ENCODE results near the gene CEND1. TPM values are rescaled to one million over a fixed set of nuclear protein-coding genes. Genes with fewer than 3 reads are reported as not detected.

Gene CEND1
- total and polyA plus RNA-seq, 2 of the 4 experiments (the other 2 are of a cell fraction), result 0.90 to 4.0 TPM

DNA sequence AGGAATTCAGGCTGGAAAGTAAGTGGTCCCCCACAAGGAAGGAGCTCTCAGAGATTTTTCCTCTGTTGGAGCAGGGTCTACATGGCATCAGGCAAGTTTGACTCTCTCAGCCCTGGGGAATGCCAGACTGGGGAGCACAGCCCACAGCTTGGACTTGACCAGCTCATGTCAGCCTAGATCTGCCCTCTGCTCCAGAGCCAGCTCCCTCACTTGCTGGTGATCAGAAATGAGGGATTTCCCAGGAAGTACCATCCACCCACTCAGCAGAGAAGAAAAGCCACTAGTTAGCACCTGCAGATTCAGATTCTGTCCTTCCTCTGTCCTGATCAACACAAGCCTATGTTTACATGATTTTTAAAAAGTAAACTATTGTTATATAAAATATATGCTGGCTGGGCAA lies 29.7 kb downstream of the CEND1 start:
- Histone ChIP-seq H3K9me3 (ENCODE audit: control insufficient read depth, insufficient read depth, low read length) (no peaks in the 10 kb centered on the region), H3K4me1 (ENCODE audit: control insufficient read depth, insufficient read depth, low read length) (peaks cover 5% of the 10 kb centered on the region), H4K8ac (ENCODE audit: low read depth in 2 of 2, low read length in 2 of 2) (no peak overlapping the region), H4K91ac (ENCODE audit: insufficient read depth, low read depth, low read length) (no peak overlapping the region), H3K4me3 (ENCODE audit: insufficient read depth, low read depth, low read length) (no peak overlapping the region), H3K27me3 (ENCODE audit: control insufficient read depth, insufficient read depth, low read length) (no peaks in the 10 kb centered on the region), H3K4ac (ENCODE audit: low read depth, low read length) (no peak overlapping the region), H2AK5ac (ENCODE audit: low read depth, low read length) (no peak overlapping the region), H3K18ac (ENCODE audit: low read depth, low read length) (no peak overlapping the region), H3K14ac (replicated peaks; ENCODE audit: low read depth, low read length) (no peak overlapping the region), H3K79me1 (ENCODE audit: low read depth in 1 of 2, low read length in 2 of 2) (peaks cover 10 to 54% of the 10 kb centered on the region in 2 experiments; a peak in 3 of 4 replicates), H3K9ac (ENCODE audit: low read depth, low read length) (no peak overlapping the region), H3K4me2 (ENCODE audit: low read depth, low read length) (no peak overlapping the region), H3K27ac (ENCODE audit: insufficient read depth, low read length) (no peak overlapping the region), H3K36me3 (ENCODE audit: control insufficient read depth, insufficient read depth, low read length) (peaks cover 71% of the 10 kb centered on the region), H2BK120ac (ENCODE audit: low read depth, low read length) (no peak overlapping the region), H3K9me1 (ENCODE audit: insufficient read depth, low read length) (peaks cover 3% of the 10 kb centered on the region; the same call in 1 of the 2 replicates), H4K20me1 (ENCODE audit: insufficient read depth, low read length) (peaks cover 55% of the 10 kb centered on the region), H2AFZ (replicated peaks; ENCODE audit: low read length, poor library complexity) (no peak overlapping the region), H2BK20ac (ENCODE audit: low read depth, low read length) (no peak overlapping the region), H3K23ac (ENCODE audit: low read depth, low read length) (no peak overlapping the region), H2BK15ac (ENCODE audit: low read depth, low read length) (no peak overlapping the region), H4K5ac (ENCODE audit: low read depth, low read length) (no peak overlapping the region), H2AK9ac (replicated peaks; ENCODE audit: low read depth, low read length, poor library complexity) (no peak overlapping the region), H3K56ac (ENCODE audit: extremely low read depth, insufficient read depth, low read length) (no peak overlapping the region), H2BK5ac (ENCODE audit: low read depth, low read length, poor library complexity, severe bottlenecking) (no peak overlapping the region)
- in situ Hi-C loops (cut with MboI; ENCODE audit: low sequenced_read_pairs), result no loop called here
- no peak for ATAC-seq (ENCODE audit: low read depth)
- dilution Hi-C loops (cut with HindIII; ENCODE audit: low sequenced_read_pairs, unreplicated experiment), result no loop called here
- BruUV-seq (replicated peaks), result no TSS peak
- POLR2A ChIA-PET (ENCODE audit: unreplicated experiment), result no interaction called here
- no peak for TF ChIP-seq FOS (IDR thresholded peaks at IDR 0.05; ENCODE audit: low read depth, low read length)
- TF ChIP-seq BHLHE40 (IDR thresholded peaks at IDR 0.05; ENCODE audit: low read depth, low read length), result no peak
- no peak for TF ChIP-seq POLR2A (IDR thresholded peaks at IDR 0.05; ENCODE audit: low read depth, low read length)
- TF ChIP-seq RFX5 (IDR thresholded peaks at IDR 0.05; ENCODE audit: low read depth, low read length), result no peak
- no peak for TF ChIP-seq RAD21 (IDR thresholded peaks at IDR 0.05; ENCODE audit: low read length)
- no peak for TF ChIP-seq CHD1 (IDR thresholded peaks at IDR 0.05; ENCODE audit: low read depth, low read length)
- TF ChIP-seq CEBPB (IDR thresholded peaks at IDR 0.05; ENCODE audit: low read depth, low read length), result no peak
- no peak for TF ChIP-seq MAFK (IDR thresholded peaks at IDR 0.05; ENCODE audit: low read depth, low read length)
- TF ChIP-seq, protein P1, sequence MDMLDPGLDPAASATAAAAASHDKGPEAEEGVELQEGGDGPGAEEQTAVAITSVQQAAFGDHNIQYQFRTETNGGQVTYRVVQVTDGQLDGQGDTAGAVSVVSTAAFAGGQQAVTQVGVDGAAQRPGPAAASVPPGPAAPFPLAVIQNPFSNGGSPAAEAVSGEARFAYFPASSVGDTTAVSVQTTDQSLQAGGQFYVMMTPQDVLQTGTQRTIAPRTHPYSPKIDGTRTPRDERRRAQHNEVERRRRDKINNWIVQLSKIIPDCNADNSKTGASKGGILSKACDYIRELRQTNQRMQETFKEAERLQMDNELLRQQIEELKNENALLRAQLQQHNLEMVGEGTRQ (IDR thresholded peaks at IDR 0.05; ENCODE audit: low read depth, low read length), result no peak
- TF ChIP-seq SMC3 (IDR thresholded peaks at IDR 0.05; ENCODE audit: low read depth, low read length), result no peak
- intact Hi-C loops (cut with micrococcal nuclease), result no loop called here
- CTCF ChIA-PET, result no interaction called here
- DNase-seq, result no peak

Data from IMR-90 (cell line).